Stimulated activated naive CD8-positive, alpha-beta T cell treated with anti-CD3 and anti-CD28 coated beads, Interleukin-15, amount 100 ng/mL, for 72 hours (primary cell): ENCODE data around the gene VAV3.
"Not testable (repeated sequence)": the region's sequence is repeated elsewhere in the genome, so short reads cannot be mapped to it uniquely, and the experiment has no call there.

Experiments used
- ATAC-seq: fragments of 150-1000 bp; cut with Tn5 transposase; 2 replicates; pipeline ENCODE4 v1.10.0; 2021; ENCODE audit warnings: mild to moderate bottlenecking, moderate library complexity
- DNase-seq, 2 donors: peaks; one replicate each; pipeline ENCODE4 v3.0.0; 2021 to 2022
- H3K27ac Mint-ChIP-seq, 2 donors: one replicate each; pipeline ENCODE4 v1.8.0; 2022; ENCODE audit warnings: mild to moderate bottlenecking in 2 of 2, mixed read lengths in 2 of 2, moderate library complexity in 2 of 2
- H3K27me3 Mint-ChIP-seq: one replicate; pipeline ENCODE4 v1.8.0; 2022; ENCODE audit warnings: mixed read lengths
- H3K4me1 Mint-ChIP-seq: one replicate; pipeline ENCODE4 v1.8.0; 2022; ENCODE audit warnings: mild to moderate bottlenecking, mixed read lengths
- H3K4me3 Mint-ChIP-seq, 2 donors: one replicate each; pipeline ENCODE4 v1.8.0; 2022; ENCODE audit warnings: mild to moderate bottlenecking in 2 of 2, mixed read lengths in 2 of 2, moderate library complexity in 1 of 2
- H3K9me3 Mint-ChIP-seq, 2 donors: one replicate each; pipeline ENCODE4 v1.8.0; 2022; ENCODE audit warnings: mixed read lengths in 2 of 2

VAV3 gene

GRCh38 chr1:107766533-107766932 is 198.4 kb downstream of the VAV3 start:
- H3K4me3 Mint-ChIP-seq: no peak overlapping the region
- ATAC-seq (no peak), DNase-seq (no peak)
- no peaks in the 10 kb centered on the region for H3K27me3 Mint-ChIP-seq
- no peaks in the 10 kb centered on the region for H3K9me3 Mint-ChIP-seq
- no peaks in the 10 kb centered on the region for H3K4me1 Mint-ChIP-seq
- H3K27ac Mint-ChIP-seq: no peak overlapping the region

GRCh38 chr1:107762751-107763390 is 202.1 kb downstream of the VAV3 start:
- ATAC-seq: no peak
- Mint-ChIP-seq H3K27ac (no peak overlapping the region), H3K4me3 (no peak overlapping the region), H3K9me3 (no peaks in the 10 kb centered on the region), H3K27me3 (no peaks in the 10 kb centered on the region), H3K4me1 (no peaks in the 10 kb centered on the region)
- DNase-seq: no peak

- H3K9me3 Mint-ChIP-seq: no peaks in the 10 kb centered on the region
- H3K4me3 Mint-ChIP-seq: no peak overlapping the region
- DNase-seq (no peak), ATAC-seq (no peak)
- H3K27me3 Mint-ChIP-seq: no peaks in the 10 kb centered on the region
- H3K27ac Mint-ChIP-seq: no peak overlapping the region
- H3K4me1 Mint-ChIP-seq: no peaks in the 10 kb centered on the region
These were observed 204.9 kb downstream of the VAV3 start for GRCh38 chr1:107760065-107760464.

- DNase-seq (peak; percentile 2 to 33), ATAC-seq (no peak)
- Mint-ChIP-seq H3K4me3 (no peak overlapping the region), H3K9me3 (no peaks in the 10 kb centered on the region), H3K27me3 (no peaks in the 10 kb centered on the region), H3K27ac (no peak overlapping the region), H3K4me1 (no peaks in the 10 kb centered on the region)
These were observed 214.5 kb downstream of the VAV3 start for GRCh38 chr1:107750364-107750959.

GRCh38 chr1:107748531-107748930 is 216.4 kb downstream of the VAV3 start:
- Mint-ChIP-seq H3K27ac (no peak overlapping the region), H3K4me3 (no peak overlapping the region), H3K27me3 (no peaks in the 10 kb centered on the region), H3K4me1 (no peaks in the 10 kb centered on the region), H3K9me3 (no peaks in the 10 kb centered on the region)
- DNase-seq: no peak
- ATAC-seq: no peak

GRCh38 chr1:107741242-107741641 is 223.7 kb downstream of the VAV3 start:
- no peak overlapping the region for H3K4me3 Mint-ChIP-seq
- no peaks in the 10 kb centered on the region for H3K27me3 Mint-ChIP-seq
- no peaks in the 10 kb centered on the region for H3K4me1 Mint-ChIP-seq
- H3K27ac Mint-ChIP-seq: no peak overlapping the region
- DNase-seq (no peak), ATAC-seq (no peak)
- no peaks in the 10 kb centered on the region for H3K9me3 Mint-ChIP-seq

GRCh38 chr1:107740579-107740978 is 224.4 kb downstream of the VAV3 start:
- Mint-ChIP-seq H3K27ac (peak overlapping the region in 1 of 2 donors; percentile 58), H3K4me1 (no peaks in the 10 kb centered on the region), H3K27me3 (no peaks in the 10 kb centered on the region), H3K9me3 (no peaks in the 10 kb centered on the region), H3K4me3 (no peak overlapping the region)
- ATAC-seq (no peak), DNase-seq (no peak)

- DNase-seq (no peak), ATAC-seq (no peak)
- Mint-ChIP-seq H3K27me3 (no peaks in the 10 kb centered on the region), H3K27ac (no peak overlapping the region), H3K4me3 (no peak overlapping the region), H3K9me3 (peaks cover 0 to 6% of the 10 kb centered on the region in 2 donors), H3K4me1 (no peaks in the 10 kb centered on the region)
These were observed 225.3 kb downstream of the VAV3 start for GRCh38 chr1:107739651-107740050.

- no peak for DNase-seq
- no peak for ATAC-seq
- H3K4me1 Mint-ChIP-seq: no peaks in the 10 kb centered on the region
- H3K9me3 Mint-ChIP-seq: peaks cover 3 to 11% of the 10 kb centered on the region in 2 donors
- no peak overlapping the region for H3K4me3 Mint-ChIP-seq
- H3K27me3 Mint-ChIP-seq: no peaks in the 10 kb centered on the region
- H3K27ac Mint-ChIP-seq: no peak overlapping the region
These were observed 225.8 kb downstream of the VAV3 start for GRCh38 chr1:107739201-107739600.

- not testable (repeated sequence) for H3K4me1 Mint-ChIP-seq, ATAC-seq, H3K27ac Mint-ChIP-seq, DNase-seq, H3K4me3 Mint-ChIP-seq, H3K27me3 Mint-ChIP-seq
- peaks cover 9 to 11% of the 10 kb centered on the region in 2 donors for H3K9me3 Mint-ChIP-seq
These were observed 231.6 kb downstream of the VAV3 start for GRCh38 chr1:107733401-107733800.

GRCh38 chr1:107727866-107728265 is 237.1 kb downstream of the VAV3 start:
- H3K4me1 Mint-ChIP-seq: no peaks in the 10 kb centered on the region
- no peak overlapping the region for H3K4me3 Mint-ChIP-seq
- H3K27me3 Mint-ChIP-seq: no peaks in the 10 kb centered on the region
- no peaks in the 10 kb centered on the region for H3K9me3 Mint-ChIP-seq
- no peak for DNase-seq
- no peak for ATAC-seq
- no peak overlapping the region for H3K27ac Mint-ChIP-seq

- no peaks in the 10 kb centered on the region for H3K4me1 Mint-ChIP-seq
- no peak overlapping the region for H3K27ac Mint-ChIP-seq
These were observed 238.1 kb downstream of the VAV3 start for GRCh38 chr1:107726860-107727259.

GRCh38 chr1:107724648-107725047 is 240.3 kb downstream of the VAV3 start:
- Mint-ChIP-seq H3K4me3 (no peak overlapping the region), H3K9me3 (no peaks in the 10 kb centered on the region), H3K27me3 (no peaks in the 10 kb centered on the region), H3K27ac (no peak overlapping the region), H3K4me1 (no peaks in the 10 kb centered on the region)
- ATAC-seq: no peak
- DNase-seq: no peak

More at GRCh38 chr1:107726860-107727259, 238.1 kb downstream of the VAV3 start:
- H3K9me3 Mint-ChIP-seq: no peaks in the 10 kb centered on the region
- H3K27me3 Mint-ChIP-seq: no peaks in the 10 kb centered on the region
- ATAC-seq: no peak
- no peak for DNase-seq
- H3K4me3 Mint-ChIP-seq: no peak overlapping the region

- DNase-seq, H3K4me3 Mint-ChIP-seq, H3K27ac Mint-ChIP-seq, ATAC-seq, H3K4me1 Mint-ChIP-seq, H3K27me3 Mint-ChIP-seq, H3K9me3 Mint-ChIP-seq: not testable (repeated sequence)
These were observed 244.8 kb downstream of the VAV3 start for GRCh38 chr1:107720210-107720609.

- Mint-ChIP-seq H3K9me3 (peaks cover 0 to 8% of the 10 kb centered on the region in 2 donors), H3K27me3 (no peaks in the 10 kb centered on the region), H3K4me1 (no peaks in the 10 kb centered on the region), H3K4me3 (no peak overlapping the region), H3K27ac (no peak overlapping the region)
- ATAC-seq (no peak), DNase-seq (no peak)
These were observed 255.0 kb downstream of the VAV3 start for GRCh38 chr1:107710005-107710404.

GRCh38 chr1:107707111-107707510 is 257.9 kb downstream of the VAV3 start:
- Mint-ChIP-seq H3K4me3 (no peak overlapping the region), H3K4me1 (no peaks in the 10 kb centered on the region), H3K27ac (no peak overlapping the region), H3K9me3 (peaks cover 0 to 8% of the 10 kb centered on the region in 2 donors), H3K27me3 (no peaks in the 10 kb centered on the region)
- DNase-seq (no peak), ATAC-seq (no peak)

GRCh38 chr1:107706182-107706581 is 258.8 kb downstream of the VAV3 start:
- H3K9me3 Mint-ChIP-seq: peaks cover 0 to 3% of the 10 kb centered on the region in 2 donors
- no peak for DNase-seq
- ATAC-seq: no peak
- no peak overlapping the region for H3K4me3 Mint-ChIP-seq
- no peak overlapping the region for H3K27ac Mint-ChIP-seq
- no peaks in the 10 kb centered on the region for H3K27me3 Mint-ChIP-seq
- no peaks in the 10 kb centered on the region for H3K4me1 Mint-ChIP-seq
